ENCODE measurements around the gene NRN1L.

- no peak for TF ChIP-seq CTCF (IDR thresholded peaks at IDR 0.05)
- TF ChIP-seq POLR2A (IDR thresholded peaks at IDR 0.05) = no peak
These were observed 16.4 kb upstream of the NRN1L start for GRCh38 chr16:67868290-67868689.
